MM.1S (cell line): ENCODE data around the gene CPEB3.

Source experiments
- CTCF ChIP-seq: fragments of 300-600 bp; sonication (generic); IDR thresholded peaks from 2 replicates; pipeline ENCODE4 v1.5.1; 2016; ENCODE audit warnings: antibody characterized with exemption, low read length, mixed read lengths
- EZH2 ChIP-seq: fragments of 300-600 bp; sonication (generic); optimal IDR thresholded peaks from 2 replicates; pipeline ENCODE3; 2017; ENCODE audit warnings: low read depth, mild to moderate bottlenecking, antibody characterized with exemption, low read length, mixed read lengths

- TF ChIP-seq CTCF = peak; percentile 69
- no peak for TF ChIP-seq EZH2
Observed at GRCh38 chr10:92291921-92292845, 1.3 kb upstream of the CPEB3 start.
